ENCODE results near the gene AFF1. TPM values are rescaled to one million over a fixed set of nuclear protein-coding genes. Genes with fewer than 3 reads are reported as not detected.

The AFF1 gene
- total RNA-seq, 1 experiment from 2014 or later, result 27.6 TPM

GRCh38 chr4:86959588-86960500 lies 25.0 kb downstream of the AFF1 start:
- no peaks in the 10 kb centered on the region for H3K36me3 ChIP-seq (replicated peaks; ENCODE audit: control insufficient read depth, insufficient read depth, low read length)
- no peak overlapping the region for H3K4me3 ChIP-seq (ENCODE audit: insufficient read depth, low read depth, low read length)
- peak; percentile 53 for DNase-seq
- H3K27me3 ChIP-seq (ENCODE audit: control insufficient read depth, insufficient read depth, low read length), result no peaks in the 10 kb centered on the region

- no peak for DNase-seq
- no peaks in the 10 kb centered on the region for H3K36me3 ChIP-seq (replicated peaks; ENCODE audit: control insufficient read depth, insufficient read depth, low read length)
- no peak overlapping the region for H3K4me3 ChIP-seq (ENCODE audit: insufficient read depth, low read depth, low read length)
Observed at GRCh38 chr4:86960557-86960961, 25.7 kb downstream of the AFF1 start.

GRCh38 chr4:86961116-86961515 lies 26.3 kb downstream of the AFF1 start:
- no peak for DNase-seq
- H3K36me3 ChIP-seq (replicated peaks; ENCODE audit: control insufficient read depth, insufficient read depth, low read length), result no peaks in the 10 kb centered on the region
- H3K27me3 ChIP-seq (ENCODE audit: control insufficient read depth, insufficient read depth, low read length), result no peaks in the 10 kb centered on the region
- no peak overlapping the region for H3K4me3 ChIP-seq (ENCODE audit: insufficient read depth, low read depth, low read length)

More at GRCh38 chr4:86960557-86960961, 25.7 kb downstream of the AFF1 start:
- no peaks in the 10 kb centered on the region for H3K27me3 ChIP-seq (ENCODE audit: control insufficient read depth, insufficient read depth, low read length)

GRCh38 chr4:86961605-86962295 lies 26.9 kb downstream of the AFF1 start:
- Histone ChIP-seq H3K27me3 (ENCODE audit: control insufficient read depth, insufficient read depth, low read length) (no peaks in the 10 kb centered on the region), H3K4me3 (ENCODE audit: insufficient read depth, low read depth, low read length) (no peak overlapping the region), H3K36me3 (replicated peaks; ENCODE audit: control insufficient read depth, insufficient read depth, low read length) (no peaks in the 10 kb centered on the region)
- DNase-seq, result no peak

GRCh38 chr4:86963697-86964096 lies 28.9 kb downstream of the AFF1 start:
- Histone ChIP-seq H3K4me3 (ENCODE audit: insufficient read depth, low read depth, low read length) (no peak overlapping the region), H3K36me3 (replicated peaks; ENCODE audit: control insufficient read depth, insufficient read depth, low read length) (no peaks in the 10 kb centered on the region), H3K27me3 (ENCODE audit: control insufficient read depth, insufficient read depth, low read length) (no peaks in the 10 kb centered on the region)
- no peak for DNase-seq

- no peak overlapping the region for H3K4me3 ChIP-seq (ENCODE audit: insufficient read depth, low read depth, low read length)
- DNase-seq, result peak; percentile 46
Observed at GRCh38 chr4:86965019-86965976, 30.5 kb downstream of the AFF1 start.

GRCh38 chr4:86967073-86967472 lies 32.3 kb downstream of the AFF1 start:
- DNase-seq, result no peak
- Histone ChIP-seq H3K4me3 (ENCODE audit: insufficient read depth, low read depth, low read length) (no peak overlapping the region), H3K36me3 (replicated peaks; ENCODE audit: control insufficient read depth, insufficient read depth, low read length) (no peaks in the 10 kb centered on the region), H3K27me3 (ENCODE audit: control insufficient read depth, insufficient read depth, low read length) (no peaks in the 10 kb centered on the region)

More at GRCh38 chr4:86965019-86965976, 30.5 kb downstream of the AFF1 start:
- Histone ChIP-seq H3K36me3 (replicated peaks; ENCODE audit: control insufficient read depth, insufficient read depth, low read length) (no peaks in the 10 kb centered on the region), H3K27me3 (ENCODE audit: control insufficient read depth, insufficient read depth, low read length) (no peaks in the 10 kb centered on the region)

- no peak overlapping the region for H3K4me3 ChIP-seq (ENCODE audit: insufficient read depth, low read depth, low read length)
- no peak for DNase-seq
Observed at GRCh38 chr4:86967798-86968197, 33.0 kb downstream of the AFF1 start.

GRCh38 chr4:86968547-86968946 lies 33.7 kb downstream of the AFF1 start:
- no peak for DNase-seq
- Histone ChIP-seq H3K27me3 (ENCODE audit: control insufficient read depth, insufficient read depth, low read length) (no peaks in the 10 kb centered on the region), H3K4me3 (ENCODE audit: insufficient read depth, low read depth, low read length) (no peak overlapping the region)

More at GRCh38 chr4:86967798-86968197, 33.0 kb downstream of the AFF1 start:
- H3K27me3 ChIP-seq (ENCODE audit: control insufficient read depth, insufficient read depth, low read length), result no peaks in the 10 kb centered on the region
- no peaks in the 10 kb centered on the region for H3K36me3 ChIP-seq (replicated peaks; ENCODE audit: control insufficient read depth, insufficient read depth, low read length)

GRCh38 chr4:86970447-86971354 lies 35.9 kb downstream of the AFF1 start:
- H3K27me3 ChIP-seq (ENCODE audit: control insufficient read depth, insufficient read depth, low read length), result no peaks in the 10 kb centered on the region
- H3K4me3 ChIP-seq (ENCODE audit: insufficient read depth, low read depth, low read length), result no peak overlapping the region
- no peaks in the 10 kb centered on the region for H3K36me3 ChIP-seq (replicated peaks; ENCODE audit: control insufficient read depth, insufficient read depth, low read length)
- no peak for DNase-seq

More at GRCh38 chr4:86968547-86968946, 33.7 kb downstream of the AFF1 start:
- H3K36me3 ChIP-seq (replicated peaks; ENCODE audit: control insufficient read depth, insufficient read depth, low read length), result no peaks in the 10 kb centered on the region

GRCh38 chr4:86971355-86971683 lies 36.5 kb downstream of the AFF1 start:
- Histone ChIP-seq H3K4me3 (ENCODE audit: insufficient read depth, low read depth, low read length) (no peak overlapping the region), H3K27me3 (ENCODE audit: control insufficient read depth, insufficient read depth, low read length) (no peaks in the 10 kb centered on the region), H3K36me3 (replicated peaks; ENCODE audit: control insufficient read depth, insufficient read depth, low read length) (no peaks in the 10 kb centered on the region)
- no peak for DNase-seq

GRCh38 chr4:86972997-86973396 lies 38.2 kb downstream of the AFF1 start:
- Histone ChIP-seq H3K27me3 (ENCODE audit: control insufficient read depth, insufficient read depth, low read length) (no peaks in the 10 kb centered on the region), H3K36me3 (replicated peaks; ENCODE audit: control insufficient read depth, insufficient read depth, low read length) (no peaks in the 10 kb centered on the region), H3K4me3 (ENCODE audit: insufficient read depth, low read depth, low read length) (no peak overlapping the region)
- peak; percentile 39 for DNase-seq

GRCh38 chr4:86973668-86974067 lies 38.9 kb downstream of the AFF1 start:
- no peak for DNase-seq
- Histone ChIP-seq H3K4me3 (ENCODE audit: insufficient read depth, low read depth, low read length) (no peak overlapping the region), H3K27me3 (ENCODE audit: control insufficient read depth, insufficient read depth, low read length) (no peaks in the 10 kb centered on the region), H3K36me3 (replicated peaks; ENCODE audit: control insufficient read depth, insufficient read depth, low read length) (no peaks in the 10 kb centered on the region)

Data from H7 (cell line).